Activated T-cell treated with anti-CD3 and anti-CD28 coated beads, Interleukin-2, amount 50 U/mL, for 24 hours (primary cell): ENCODE data around the gene ATP5F1C.

Experiments used
- DNase-seq: peaks from one replicate; pipeline ENCODE4 v3.0.0-alpha.2; 2020
- H3K27ac Mint-ChIP-seq: 2 replicates; pipeline ENCODE4 v1.8.0; 2020; ENCODE audit warnings: mild to moderate bottlenecking, mixed read lengths
- H3K27me3 Mint-ChIP-seq: 2 replicates; pipeline ENCODE4 v1.8.0; 2020; ENCODE audit warnings: mixed read lengths
- H3K36me3 Mint-ChIP-seq: 2 replicates; pipeline ENCODE4 v1.8.0; 2020; ENCODE audit warnings: low read depth, mixed read lengths
- H3K4me1 Mint-ChIP-seq: 2 replicates; pipeline ENCODE4 v1.8.0; 2020; ENCODE audit warnings: low read depth, mixed read lengths
- H3K4me3 Mint-ChIP-seq: 2 replicates; pipeline ENCODE4 v1.8.0; 2020; ENCODE audit warnings: mild to moderate bottlenecking, moderate library complexity, mixed read lengths
- H3K9me3 Mint-ChIP-seq: 2 replicates; pipeline ENCODE4 v1.8.0; 2020; ENCODE audit warnings: mixed read lengths

The ATP5F1C gene

GRCh38 chr10:7853226-7853842 lies 65.4 kb downstream of the ATP5F1C start:
- peaks cover 31% of the 10 kb centered on the region for H3K36me3 Mint-ChIP-seq
- no peaks in the 10 kb centered on the region for H3K27me3 Mint-ChIP-seq
- H3K27ac Mint-ChIP-seq, result no peak overlapping the region
- no peaks in the 10 kb centered on the region for H3K9me3 Mint-ChIP-seq
- no peak for DNase-seq
- no peak overlapping the region for H3K4me3 Mint-ChIP-seq
- H3K4me1 Mint-ChIP-seq, result peaks cover 39% of the 10 kb centered on the region

GRCh38 chr10:7853890-7854289 lies 65.9 kb downstream of the ATP5F1C start:
- Mint-ChIP-seq H3K4me3 (no peak overlapping the region), H3K4me1 (peaks cover 37% of the 10 kb centered on the region), H3K27ac (no peak overlapping the region), H3K9me3 (no peaks in the 10 kb centered on the region), H3K36me3 (peaks cover 35% of the 10 kb centered on the region), H3K27me3 (no peaks in the 10 kb centered on the region)
- no peak for DNase-seq

GRCh38 chr10:7855205-7855604 lies 67.2 kb downstream of the ATP5F1C start:
- DNase-seq, result no peak
- Mint-ChIP-seq H3K27ac (no peak overlapping the region), H3K27me3 (no peaks in the 10 kb centered on the region), H3K36me3 (peaks cover 44% of the 10 kb centered on the region), H3K4me1 (peaks cover 34% of the 10 kb centered on the region), H3K4me3 (no peak overlapping the region), H3K9me3 (peaks cover 6% of the 10 kb centered on the region)

GRCh38 chr10:7856678-7857077 lies 68.7 kb downstream of the ATP5F1C start:
- no peak for DNase-seq
- peaks cover 9% of the 10 kb centered on the region for H3K9me3 Mint-ChIP-seq
- H3K4me3 Mint-ChIP-seq, result no peak overlapping the region
- peaks cover 49% of the 10 kb centered on the region for H3K36me3 Mint-ChIP-seq
- no peaks in the 10 kb centered on the region for H3K27me3 Mint-ChIP-seq
- H3K4me1 Mint-ChIP-seq, result peaks cover 31% of the 10 kb centered on the region
- H3K27ac Mint-ChIP-seq, result no peak overlapping the region

- peaks cover 15% of the 10 kb centered on the region for H3K9me3 Mint-ChIP-seq
- H3K4me1 Mint-ChIP-seq, result peaks cover 32% of the 10 kb centered on the region
- no peak overlapping the region for H3K4me3 Mint-ChIP-seq
Measured at GRCh38 chr10:7857262-7857661, 69.3 kb downstream of the ATP5F1C start.

More at GRCh38 chr10:7857262-7857661, 69.3 kb downstream of the ATP5F1C start:
- H3K36me3 Mint-ChIP-seq, result peaks cover 49% of the 10 kb centered on the region
- no peaks in the 10 kb centered on the region for H3K27me3 Mint-ChIP-seq
- no peak overlapping the region for H3K27ac Mint-ChIP-seq
- no peak for DNase-seq
